T follicular helper cell (primary cell): Measurements from ENCODE around the gene MXD3.
"Not testable (repeated sequence)": the region's sequence is repeated elsewhere in the genome, so short reads cannot be mapped to it uniquely, and the experiment has no call there.

Source experiments
- DNase-seq: peaks from one replicate; pipeline ENCODE4 v3.0.0-alpha.2; 2020; ENCODE audit warnings: low read depth

The MXD3 gene

GRCh38 chr5:177265395-177265794 lies 46.3 kb downstream of the MXD3 start:
- no peak for DNase-seq

- no peak for DNase-seq
These were observed 47.5 kb downstream of the MXD3 start for GRCh38 chr5:177264178-177264577.

- no peak for DNase-seq
These were observed 50.2 kb downstream of the MXD3 start for GRCh38 chr5:177261510-177261909.

- DNase-seq = no peak
These were observed 50.7 kb downstream of the MXD3 start for GRCh38 chr5:177260961-177261360.

- not testable (repeated sequence) for DNase-seq
These were observed 53.0 kb downstream of the MXD3 start for GRCh38 chr5:177258711-177259110.
